Central memory CD4-positive, alpha-beta T cell (primary cell): ENCODE measurements around the gene ARHGEF10L.

Experiments
- DNase-seq: peaks from one replicate; pipeline ENCODE4 v3.0.0; 2022

The ARHGEF10L gene

DNA sequence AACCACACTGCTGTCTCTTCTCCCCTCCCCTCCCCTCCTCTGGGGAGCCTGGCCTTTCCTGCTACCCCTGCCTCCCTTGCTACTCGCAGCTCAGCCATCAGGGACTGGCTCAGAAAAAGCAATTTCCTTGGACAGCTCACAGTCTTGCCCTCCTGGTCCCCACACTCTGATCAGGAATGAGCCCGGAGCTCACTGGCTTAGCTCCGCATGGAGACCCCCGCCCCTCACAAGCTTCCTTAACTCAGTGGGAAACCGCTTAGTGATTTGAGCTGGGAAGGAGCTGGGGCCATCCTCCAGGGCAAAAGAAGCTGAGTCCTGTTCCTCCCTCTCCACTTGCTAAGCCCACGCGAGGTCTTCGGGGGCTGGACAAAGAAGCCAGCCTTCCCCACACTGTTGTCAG, 145.3 kb downstream of the ARHGEF10L start:
- no peak for DNase-seq

GRCh38 chr1:17686258-17686657, 146.8 kb downstream of the ARHGEF10L start:
- no peak for DNase-seq

GRCh38 chr1:17687145-17687544, 147.6 kb downstream of the ARHGEF10L start:
- DNase-seq, result no peak

GRCh38 chr1:17688217-17688810, 148.8 kb downstream of the ARHGEF10L start:
- DNase-seq, result no peak

- no peak for DNase-seq
Measured at GRCh38 chr1:17689011-17689410, 149.5 kb downstream of the ARHGEF10L start.

DNA sequence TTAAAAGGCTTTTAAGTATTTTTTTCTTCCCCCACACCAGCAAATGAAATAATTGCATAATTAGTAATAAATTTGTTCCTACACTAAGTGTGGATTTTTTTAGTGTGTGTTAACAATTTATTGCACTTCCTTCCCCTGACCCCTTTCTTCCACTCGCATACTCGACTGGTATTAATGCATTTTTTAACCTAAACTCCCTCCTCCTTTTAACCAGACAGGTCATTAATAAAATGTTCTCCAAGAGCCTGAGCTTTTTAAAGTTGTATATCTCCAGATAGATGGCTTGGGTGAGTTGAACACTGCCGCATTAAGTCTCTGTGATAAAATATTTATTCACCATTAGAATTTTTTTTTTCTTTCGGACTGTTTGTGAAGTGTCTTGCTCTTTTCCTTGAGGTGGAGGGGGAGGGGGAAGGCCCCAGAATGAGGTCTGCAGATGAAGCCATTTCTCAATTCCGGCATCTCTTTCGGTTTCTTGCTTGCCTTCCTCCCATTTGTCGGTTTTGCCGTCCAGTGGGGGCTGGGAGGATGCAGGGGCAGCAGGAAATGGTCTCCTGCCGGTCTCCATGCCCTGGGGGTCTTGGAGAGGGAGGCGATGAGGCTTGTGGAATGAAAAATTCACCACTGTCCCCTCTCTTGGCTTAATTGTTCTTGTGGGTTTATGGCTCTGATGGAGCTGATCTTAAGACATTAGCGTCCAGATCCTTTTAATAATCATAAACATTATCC, 151.6 kb downstream of the ARHGEF10L start:
- no peak for DNase-seq

GRCh38 chr1:17692645-17693044, 153.1 kb downstream of the ARHGEF10L start:
- DNase-seq, result no peak

DNA sequence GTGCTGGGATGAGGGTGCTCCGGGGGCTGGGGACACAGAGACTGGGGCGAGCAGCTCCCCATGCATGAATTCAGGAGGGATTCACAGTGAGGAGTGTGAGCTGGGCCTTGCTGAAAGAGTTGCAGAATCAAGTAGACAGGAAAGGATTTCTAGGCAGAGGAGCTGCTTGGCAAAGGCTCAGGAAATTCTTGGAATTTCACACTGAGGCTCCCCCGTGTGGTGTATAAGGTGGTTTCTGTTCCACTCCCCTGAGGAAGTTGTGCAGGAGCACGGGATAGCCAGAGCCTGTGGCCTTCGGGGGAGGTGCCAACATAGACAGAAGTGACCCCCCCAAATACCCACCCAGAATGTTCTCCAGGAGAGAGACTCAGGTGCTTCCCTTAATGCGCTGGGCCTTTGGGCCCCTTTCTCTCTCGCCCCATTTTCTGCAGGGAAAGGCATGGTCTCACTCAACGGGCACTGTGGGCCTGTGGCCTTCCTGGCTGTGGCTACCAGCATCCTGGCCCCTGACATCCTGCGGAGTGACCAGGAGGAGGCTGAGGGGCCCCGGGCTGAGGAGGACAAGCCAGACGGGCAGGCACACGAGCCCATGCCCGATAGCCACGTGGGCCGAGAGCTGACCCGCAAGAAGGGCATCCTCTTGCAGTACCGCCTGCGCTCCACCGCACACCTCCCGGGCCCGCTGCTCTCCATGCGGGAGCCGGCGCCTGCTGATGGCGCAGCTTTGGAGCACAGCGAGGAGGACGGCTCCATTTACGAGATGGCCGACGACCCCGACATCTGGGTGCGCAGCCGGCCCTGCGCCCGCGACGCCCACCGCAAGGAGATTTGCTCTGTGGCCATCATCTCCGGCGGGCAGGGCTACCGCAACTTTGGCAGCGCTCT, 157.2 kb downstream of the ARHGEF10L start:
- no peak for DNase-seq

DNA sequence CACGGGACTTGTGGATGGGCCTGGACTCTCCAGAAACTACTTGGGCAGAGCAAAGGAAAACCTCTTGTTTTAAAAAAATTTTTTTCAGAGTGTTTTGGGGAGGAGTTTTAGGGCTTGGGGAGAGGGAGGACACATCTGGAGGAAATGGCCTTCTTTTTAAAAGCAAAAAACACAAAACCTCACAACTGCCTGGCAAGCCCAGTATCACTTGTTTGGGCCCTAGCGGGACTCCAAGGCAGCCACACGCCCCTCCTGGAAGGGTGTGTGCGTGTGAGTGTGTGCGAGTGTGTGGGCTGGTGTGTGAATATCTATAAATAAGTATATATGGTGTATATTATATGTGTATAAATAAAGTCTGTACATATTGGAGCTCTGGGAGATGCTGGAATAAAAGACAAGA, 158.0 kb downstream of the ARHGEF10L start:
- DNase-seq, result no peak

- no peak for DNase-seq
Measured at GRCh38 chr1:17699581-17699980, 160.1 kb downstream of the ARHGEF10L start.

DNA sequence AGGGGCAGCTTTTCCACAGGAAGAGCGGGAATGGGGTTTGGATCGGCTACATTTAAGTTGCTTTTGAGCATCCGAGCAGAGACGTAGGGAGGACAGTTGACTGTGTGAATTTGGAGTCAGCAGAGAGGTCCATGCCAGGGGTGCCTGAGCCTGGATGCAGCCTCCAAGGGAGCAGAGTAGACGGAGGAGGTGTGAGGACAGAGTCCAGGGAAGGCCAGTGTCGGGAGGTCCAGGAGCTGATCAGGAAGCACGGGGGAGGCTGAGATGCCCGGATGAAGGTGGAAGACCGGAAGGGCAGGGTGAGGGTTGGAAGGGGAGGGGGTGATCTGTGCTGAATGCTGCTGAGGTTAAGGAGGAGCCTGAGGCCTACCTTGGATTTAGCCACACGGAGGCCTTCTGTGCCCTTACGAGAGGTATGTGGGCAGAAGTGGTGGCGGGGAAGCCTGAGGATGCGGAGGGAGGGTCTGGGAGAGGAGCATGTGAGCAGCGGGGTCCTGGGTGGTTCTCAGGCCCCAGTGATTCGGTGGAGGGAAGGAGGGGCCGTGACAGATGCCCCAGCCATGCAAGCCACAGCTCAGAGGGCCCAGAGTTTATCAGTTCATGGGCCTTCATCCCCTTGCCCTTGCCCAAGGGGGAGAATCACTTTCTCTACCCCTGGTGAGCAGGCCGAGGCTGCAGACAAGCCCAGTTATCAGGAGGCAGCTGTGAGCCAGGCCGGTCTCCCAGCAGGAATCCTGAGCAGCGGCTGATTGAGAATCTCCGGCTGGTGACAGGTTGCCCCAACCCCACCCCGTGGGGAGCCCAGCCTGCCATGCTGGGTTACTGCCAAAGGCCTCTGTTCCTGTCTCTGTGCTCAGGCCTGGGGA, 161.7 kb downstream of the ARHGEF10L start:
- no peak for DNase-seq

GRCh38 chr1:17704176-17704575, 164.7 kb downstream of the ARHGEF10L start:
- no peak for DNase-seq

DNA sequence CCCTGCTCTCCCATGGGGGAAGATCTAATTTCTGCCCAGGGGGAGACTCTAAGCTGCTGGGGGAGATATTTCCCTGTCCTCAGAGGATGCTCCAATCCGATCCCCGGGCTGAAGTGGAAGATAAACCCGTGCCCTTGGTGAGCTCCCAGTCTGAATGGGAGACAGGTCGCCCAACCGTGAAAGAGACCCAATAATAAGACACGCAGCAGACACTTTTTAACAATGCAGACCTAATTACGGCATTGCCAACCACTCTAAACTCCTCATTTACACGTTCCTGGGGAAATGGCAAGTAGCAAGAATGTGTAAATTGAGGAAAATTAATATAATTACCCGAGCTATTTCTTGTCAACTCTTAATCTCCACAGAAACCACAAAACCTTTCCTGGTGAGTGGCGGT, 166.9 kb downstream of the ARHGEF10L start:
- DNase-seq, result no peak

- no peak for DNase-seq
Measured at GRCh38 chr1:17709981-17710380, 170.5 kb downstream of the ARHGEF10L start.

DNA sequence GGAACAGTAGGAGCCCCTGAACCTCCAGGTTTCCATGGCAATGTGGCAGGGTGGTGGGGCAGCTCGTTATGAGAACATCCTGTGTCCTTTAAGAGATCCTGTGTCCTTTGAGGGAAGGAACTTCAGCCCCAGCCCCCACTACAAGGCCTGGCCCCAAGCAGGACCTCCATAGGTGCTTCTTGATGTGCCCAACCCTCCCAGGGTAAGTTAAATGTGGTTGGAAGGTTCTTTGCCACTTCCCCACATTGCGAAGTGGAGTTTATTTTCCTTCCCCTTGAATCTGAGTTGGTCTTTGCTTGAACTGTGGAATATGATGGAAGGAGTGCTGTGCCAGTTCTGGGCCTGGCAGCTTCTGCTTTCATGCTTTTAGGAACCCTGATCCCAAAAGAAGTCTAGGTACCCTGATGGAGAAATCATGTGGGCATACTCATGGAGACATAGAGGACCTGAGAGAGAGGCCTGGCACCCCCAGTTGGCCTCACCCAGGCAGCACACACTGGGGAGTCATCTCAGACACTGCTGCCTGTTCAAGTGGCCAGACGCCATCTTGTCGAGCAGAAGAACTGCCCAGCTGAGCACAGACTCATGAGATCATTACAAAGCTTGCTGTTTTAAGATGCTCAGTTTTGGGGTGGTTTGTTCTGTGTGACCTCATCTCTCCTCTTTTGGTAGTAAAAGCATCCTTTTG, 171.5 kb downstream of the ARHGEF10L start:
- DNase-seq, result no peak

GRCh38 chr1:17711577-17711910, 172.0 kb downstream of the ARHGEF10L start:
- DNase-seq, result no peak

- no peak for DNase-seq
Measured at GRCh38 chr1:17711941-17712340, 172.4 kb downstream of the ARHGEF10L start.

DNA sequence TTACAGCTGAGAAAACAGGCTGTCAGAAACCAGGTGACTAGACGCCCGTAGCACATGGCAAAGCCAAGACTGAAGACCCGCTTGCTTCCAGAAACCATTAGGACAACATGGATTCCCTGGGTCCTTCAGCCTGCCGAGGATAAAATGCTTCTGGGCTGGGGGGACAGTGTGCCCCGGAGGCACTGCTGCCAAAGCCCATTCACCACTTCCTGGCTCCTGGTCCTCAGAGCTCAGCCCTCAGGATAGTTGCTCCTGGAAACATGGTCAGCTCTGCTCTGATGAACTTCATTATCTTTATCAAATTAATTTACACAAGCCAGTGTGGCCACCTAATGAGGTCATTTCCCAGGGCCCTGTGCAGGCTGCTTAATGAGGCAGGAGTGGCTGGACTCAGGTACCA, 174.5 kb downstream of the ARHGEF10L start:
- DNase-seq, result no peak

- no peak for DNase-seq
Measured at GRCh38 chr1:17717594-17718535, 178.4 kb downstream of the ARHGEF10L start.

GRCh38 chr1:17719874-17720273, 180.4 kb downstream of the ARHGEF10L start:
- DNase-seq, result no peak

- no peak for DNase-seq
Measured at GRCh38 chr1:17721444-17721843, 181.9 kb downstream of the ARHGEF10L start.
